Ramos (cell line): ENCODE measurements around the gene BTBD9.

Experiments
- in situ Hi-C: fragments of 300-500 bp; cut with MboI; formaldehyde crosslinking; loops from one replicate; pipeline ENCODE4 v1.14.3; 2022; ENCODE audit warnings: low sequenced_read_pairs; ENCODE audit not compliant: unreplicated experiment

BTBD9 gene

GRCh38 chr6:38236631-38237030, 403.1 kb downstream of the BTBD9 start:
- in situ Hi-C loops: no loop called here

- in situ Hi-C loops: no loop called here
These were observed 404.6 kb downstream of the BTBD9 start for GRCh38 chr6:38234934-38235682.

DNA sequence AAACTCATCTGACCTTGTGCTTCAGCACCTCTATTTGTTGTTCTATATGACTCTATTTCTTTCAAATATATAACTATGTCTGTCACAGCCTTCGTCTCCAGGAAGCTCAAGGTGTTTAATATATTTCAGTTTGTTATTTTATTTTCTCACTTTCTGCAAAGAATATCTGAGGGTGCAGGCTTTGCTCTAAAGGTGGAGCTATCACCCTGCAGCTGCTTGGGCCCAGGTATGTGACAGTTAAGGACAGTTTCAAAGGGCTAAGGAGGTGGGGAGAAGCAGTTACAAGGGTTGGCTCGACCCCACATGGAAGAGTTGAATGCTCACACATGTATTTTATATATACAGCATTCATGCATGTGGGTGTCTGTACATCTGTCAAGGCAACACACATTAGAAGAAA, 405.6 kb downstream of the BTBD9 start:
- in situ Hi-C loops: no loop called here

DNA sequence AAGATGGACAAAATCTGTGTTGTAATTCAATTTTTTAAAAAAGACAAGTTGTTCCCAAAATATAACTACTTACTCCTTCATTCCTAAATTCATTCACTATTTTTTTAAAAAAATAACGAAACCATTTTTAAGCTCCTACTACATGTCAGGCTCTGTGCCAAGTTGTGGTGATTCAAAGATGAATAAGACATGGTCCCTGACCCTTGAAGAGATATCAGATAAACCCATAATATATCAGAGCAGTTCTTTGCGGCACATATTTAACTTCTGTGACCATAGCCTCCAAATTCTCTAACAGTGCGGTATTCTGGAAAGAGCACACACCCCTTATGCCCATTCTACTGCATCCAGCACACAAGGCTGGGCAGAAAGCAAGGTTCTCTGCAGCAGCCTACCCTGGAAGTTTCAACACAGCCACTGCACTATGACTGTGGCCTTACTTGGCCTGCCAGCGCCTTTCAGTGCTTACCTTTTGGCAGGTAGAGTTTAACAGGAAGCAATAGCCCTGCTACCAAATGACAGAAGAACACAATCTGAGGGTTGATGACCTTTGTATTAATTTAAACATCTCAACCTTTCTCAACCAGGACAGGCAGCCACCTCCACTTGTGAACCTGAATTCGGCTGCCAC, 406.5 kb downstream of the BTBD9 start:
- in situ Hi-C loops: no loop called here

DNA sequence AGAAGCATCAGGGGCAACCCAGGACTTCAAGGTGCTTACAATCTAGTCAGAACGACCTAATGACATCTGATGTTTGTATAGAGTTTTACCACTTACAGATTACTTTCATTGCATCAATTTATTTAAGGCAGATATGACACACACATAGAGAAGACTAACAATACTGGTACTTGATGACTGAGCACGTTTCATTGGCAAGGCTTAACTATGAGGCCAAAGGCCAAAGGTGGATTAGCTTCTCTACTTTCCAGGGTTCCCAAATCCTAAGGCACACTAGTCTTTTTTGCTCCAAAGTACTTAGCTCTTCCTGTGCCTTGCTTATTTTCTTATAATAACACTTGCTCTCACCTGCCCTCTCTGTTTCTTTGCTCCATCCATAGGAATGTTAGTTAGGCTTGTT, 414.0 kb downstream of the BTBD9 start:
- in situ Hi-C loops: no loop called here

DNA sequence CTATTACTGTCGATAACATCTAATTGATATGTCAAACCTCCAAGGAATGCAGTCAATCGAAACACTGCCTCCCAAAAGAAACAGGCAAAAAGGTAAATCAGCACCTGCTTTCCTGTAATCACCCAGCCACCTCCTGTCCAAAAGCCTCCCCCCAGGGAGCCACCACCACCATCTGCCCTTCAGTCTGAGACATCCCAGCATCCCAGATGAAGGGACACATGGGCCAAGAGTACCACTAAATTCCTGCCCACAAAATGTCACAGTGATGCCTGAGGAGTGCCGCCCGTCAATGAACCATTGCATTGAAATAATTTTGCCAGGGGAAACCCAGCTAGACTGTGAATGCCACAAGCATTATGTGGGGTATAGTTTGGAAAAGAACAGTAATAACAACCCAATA, 418.5 kb downstream of the BTBD9 start:
- in situ Hi-C loops: no loop called here

GRCh38 chr6:38220069-38220723, 419.5 kb downstream of the BTBD9 start:
- in situ Hi-C loops: no loop called here

- in situ Hi-C loops: no loop called here
These were observed 421.5 kb downstream of the BTBD9 start for GRCh38 chr6:38218235-38218634.

- in situ Hi-C loops: no loop called here
These were observed 423.3 kb downstream of the BTBD9 start for GRCh38 chr6:38216451-38216850.

DNA sequence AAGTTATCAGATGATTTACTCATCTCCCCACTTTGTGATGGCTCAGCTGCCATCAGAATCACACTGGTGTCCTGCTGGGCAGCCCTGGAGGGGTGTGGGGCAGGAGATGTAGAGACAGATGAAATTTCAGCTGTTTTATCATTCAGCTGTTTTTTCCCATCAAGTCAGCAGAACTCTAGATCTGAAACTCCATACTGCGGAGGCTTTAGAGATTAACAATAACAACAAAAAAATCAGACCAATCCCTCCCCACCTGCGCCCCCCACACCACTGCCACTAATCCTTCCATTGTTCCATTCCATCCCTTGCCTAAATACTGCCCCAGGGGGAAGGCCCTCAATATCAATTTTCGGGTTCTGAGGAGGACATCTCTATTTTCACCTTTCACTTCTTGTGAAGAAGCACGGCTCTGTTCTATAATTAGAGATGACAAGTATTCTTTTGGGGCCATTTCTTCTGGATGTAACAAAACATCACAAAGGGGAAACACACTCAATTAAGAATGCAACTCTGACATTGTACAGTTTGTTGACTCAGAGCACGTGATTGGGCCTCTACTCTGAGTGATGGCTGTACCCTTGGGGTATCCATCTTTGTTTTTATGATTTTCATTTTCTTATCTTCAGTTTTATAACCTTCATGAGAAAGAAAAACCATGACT, 423.9 kb downstream of the BTBD9 start:
- in situ Hi-C loops: no loop called here

DNA sequence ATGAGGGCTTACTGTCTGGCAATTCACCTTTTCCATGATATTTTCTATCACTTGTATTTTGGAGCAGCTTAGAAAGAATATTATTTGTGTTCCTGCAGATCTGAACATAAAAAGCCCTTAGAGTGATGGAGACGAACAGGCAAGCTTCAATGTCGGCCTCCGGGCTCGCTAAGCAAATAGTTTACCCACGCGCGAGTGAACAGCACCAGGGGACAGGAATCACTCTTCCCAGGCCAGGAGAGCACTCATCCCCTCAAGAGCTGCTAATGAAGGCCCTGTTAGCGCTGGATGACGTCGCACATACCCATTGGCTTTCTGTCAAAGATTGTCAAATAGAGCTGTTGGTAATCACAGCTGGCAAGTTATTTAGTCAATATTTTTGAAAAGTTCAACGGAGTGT, 424.5 kb downstream of the BTBD9 start:
- in situ Hi-C loops: no loop called here

GRCh38 chr6:38214159-38214558, 425.6 kb downstream of the BTBD9 start:
- in situ Hi-C loops: no loop called here

- in situ Hi-C loops: no loop called here
These were observed 426.5 kb downstream of the BTBD9 start for GRCh38 chr6:38213251-38213658.

- in situ Hi-C loops: no loop called here
These were observed 427.1 kb downstream of the BTBD9 start for GRCh38 chr6:38212579-38212978.

GRCh38 chr6:38212116-38212515, 427.6 kb downstream of the BTBD9 start:
- in situ Hi-C loops: no loop called here

GRCh38 chr6:38209371-38210260, 430.1 kb downstream of the BTBD9 start:
- in situ Hi-C loops: no loop called here

- in situ Hi-C loops: no loop called here
These were observed 431.7 kb downstream of the BTBD9 start for GRCh38 chr6:38208028-38208427.

GRCh38 chr6:38207375-38207774, 432.4 kb downstream of the BTBD9 start:
- in situ Hi-C loops: no loop called here

DNA sequence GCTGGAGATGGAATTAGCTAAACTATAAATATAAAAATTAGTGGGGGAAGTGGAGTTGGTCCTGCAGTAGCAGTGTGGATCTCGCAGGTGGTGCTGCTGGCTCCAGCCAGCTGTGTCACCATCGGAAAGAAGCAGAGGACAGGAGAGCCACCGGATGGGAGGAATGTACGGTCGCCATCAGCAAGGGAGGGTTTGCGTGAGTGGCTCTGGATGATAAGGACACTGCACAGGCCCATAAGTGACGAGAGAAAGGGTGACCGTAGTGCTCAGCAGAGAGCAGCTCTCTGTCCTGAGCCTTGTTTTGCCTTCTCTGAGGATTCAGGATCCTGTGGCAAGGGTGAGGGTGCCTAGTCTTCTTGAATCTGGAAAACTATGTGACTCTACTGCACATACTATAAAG, 441.5 kb downstream of the BTBD9 start:
- in situ Hi-C loops: no loop called here

DNA sequence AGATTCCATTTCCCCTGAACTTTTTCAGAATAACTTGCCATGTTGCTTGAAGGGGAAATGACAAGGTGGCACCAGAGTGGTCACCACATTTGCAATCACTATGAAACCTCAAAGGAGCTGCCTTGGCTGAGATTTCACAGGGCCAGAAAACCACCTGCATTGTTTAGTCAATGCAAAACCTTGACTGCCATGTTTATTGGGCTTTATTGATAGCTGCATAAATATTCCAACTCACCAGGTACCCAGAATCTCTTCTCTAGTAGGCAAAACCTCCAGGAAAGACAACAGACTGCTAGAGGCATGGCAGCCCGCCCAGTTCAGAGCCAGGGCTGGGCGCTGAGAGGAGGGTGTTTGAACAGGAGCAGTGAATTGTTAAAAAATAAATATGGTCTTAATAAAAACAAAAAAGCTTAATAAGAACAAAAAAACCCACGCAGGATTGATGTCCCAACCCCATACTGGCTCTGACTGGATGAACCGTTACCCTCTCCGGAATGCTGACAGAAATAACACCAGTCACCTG, 444.6 kb downstream of the BTBD9 start:
- in situ Hi-C loops: no loop called here
